Endothelial cell of umbilical vein (primary cell): ENCODE measurements around the gene PGGHG.

Source experiments
- EZH2 ChIP-seq: IDR thresholded peaks from 2 replicates; pipeline ENCODE4 v1.6.1; 2012; ENCODE audit warnings: borderline replicate concordance, low read depth, mild to moderate bottlenecking, moderate library complexity, low read length, inconsistent platforms; ENCODE audit not compliant: severe bottlenecking
- GATA2 ChIP-seq: IDR thresholded peaks from 2 replicates; pipeline ENCODE4 v1.7.0; 2011; ENCODE audit warnings: low read depth, mild to moderate bottlenecking, moderate library complexity, mixed read lengths, low read length; ENCODE audit not compliant: insufficient read length, insufficient read depth
- JUN ChIP-seq: IDR thresholded peaks from 2 replicates; pipeline ENCODE4 v1.6.1; 2011; ENCODE audit warnings: borderline replicate concordance, low read depth; ENCODE audit not compliant: insufficient read length, insufficient read depth
- POLR2A ChIP-seq: IDR thresholded peaks from 2 replicates; pipeline ENCODE4 v1.6.1; 2012; ENCODE audit warnings: low read depth, mild to moderate bottlenecking, control low read depth, low read length
- POLR2AphosphoS5 ChIP-seq: IDR thresholded peaks from 2 replicates; pipeline ENCODE4 v1.6.1; 2012; ENCODE audit warnings: low read depth, mild to moderate bottlenecking, control low read depth, low read length, moderate library complexity; ENCODE audit not compliant: insufficient read depth
- TF ChIP-seq, protein P1 (sequence below), 2 donors: IDR thresholded peaks; 1 replicate in 1 of 2; 2 replicates in 1 of 2; pipeline ENCODE4 v1.5.1; 2011; ENCODE audit warnings: low read length in 2 of 2, mild to moderate bottlenecking in 2 of 2, moderate library complexity in 2 of 2, control low read depth in 1 of 2, inconsistent platforms in 1 of 2, low read depth in 1 of 2; ENCODE audit not compliant: insufficient read depth in 1 of 2; ENCODE audit errors: extremely low read depth in 1 of 2
- TF ChIP-seq, protein P2 (sequence below): IDR thresholded peaks from 2 replicates; pipeline ENCODE4 v1.6.1; 2011; ENCODE audit not compliant: insufficient read depth, insufficient read length

DNA sequence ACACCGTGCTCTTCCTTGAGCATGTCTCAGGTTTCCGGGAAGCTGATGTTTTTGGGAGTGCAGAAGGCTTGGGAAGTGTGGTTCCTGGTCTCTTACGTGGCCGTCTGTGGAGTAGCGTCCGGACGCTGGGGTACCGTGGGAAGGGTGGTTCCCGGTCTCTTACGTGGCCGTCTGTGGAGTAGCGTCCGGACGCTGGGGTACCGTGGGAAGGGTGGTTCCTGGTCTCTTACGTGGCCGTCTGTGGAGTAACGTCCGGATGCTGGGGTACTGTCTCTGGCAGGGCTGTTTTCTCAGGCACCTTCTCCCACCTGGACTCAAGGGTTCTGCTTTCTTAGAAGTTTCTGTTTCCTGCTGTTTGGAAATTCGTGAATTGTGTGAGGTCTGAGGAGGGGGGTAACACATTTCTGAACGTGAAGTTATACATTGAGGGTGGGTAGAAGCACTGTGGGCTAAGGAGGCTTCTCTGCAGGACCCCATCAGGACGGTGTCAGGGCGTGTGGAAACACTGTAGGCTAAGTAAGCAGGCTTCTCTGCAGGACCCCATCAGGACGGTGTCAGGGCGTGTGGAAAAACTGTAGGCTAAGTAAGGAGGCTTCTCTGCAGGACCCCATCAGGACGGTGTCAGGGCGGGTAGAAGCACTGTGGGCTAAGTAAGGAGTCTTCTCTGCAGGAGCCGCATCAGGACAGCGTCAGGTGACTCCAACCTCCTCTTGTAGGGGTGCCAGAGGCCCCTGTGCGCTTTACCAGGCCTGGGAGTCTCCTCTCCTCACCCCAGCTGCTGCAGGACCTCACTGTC lies 37.1 kb downstream of the PGGHG start:
- TF ChIP-seq EZH2, result no peak
- TF ChIP-seq JUN, result no peak
- TF ChIP-seq, protein P1, sequence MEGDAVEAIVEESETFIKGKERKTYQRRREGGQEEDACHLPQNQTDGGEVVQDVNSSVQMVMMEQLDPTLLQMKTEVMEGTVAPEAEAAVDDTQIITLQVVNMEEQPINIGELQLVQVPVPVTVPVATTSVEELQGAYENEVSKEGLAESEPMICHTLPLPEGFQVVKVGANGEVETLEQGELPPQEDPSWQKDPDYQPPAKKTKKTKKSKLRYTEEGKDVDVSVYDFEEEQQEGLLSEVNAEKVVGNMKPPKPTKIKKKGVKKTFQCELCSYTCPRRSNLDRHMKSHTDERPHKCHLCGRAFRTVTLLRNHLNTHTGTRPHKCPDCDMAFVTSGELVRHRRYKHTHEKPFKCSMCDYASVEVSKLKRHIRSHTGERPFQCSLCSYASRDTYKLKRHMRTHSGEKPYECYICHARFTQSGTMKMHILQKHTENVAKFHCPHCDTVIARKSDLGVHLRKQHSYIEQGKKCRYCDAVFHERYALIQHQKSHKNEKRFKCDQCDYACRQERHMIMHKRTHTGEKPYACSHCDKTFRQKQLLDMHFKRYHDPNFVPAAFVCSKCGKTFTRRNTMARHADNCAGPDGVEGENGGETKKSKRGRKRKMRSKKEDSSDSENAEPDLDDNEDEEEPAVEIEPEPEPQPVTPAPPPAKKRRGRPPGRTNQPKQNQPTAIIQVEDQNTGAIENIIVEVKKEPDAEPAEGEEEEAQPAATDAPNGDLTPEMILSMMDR (IDR thresholded peaks at IDR 0.05; ENCODE audit: extremely low read depth in 1 of 2, insufficient read depth in 1 of 2, low read depth in 1 of 2, low read length in 2 of 2), result no peak
- TF ChIP-seq POLR2AphosphoS5, result no peak
- no peak for TF ChIP-seq POLR2A
- TF ChIP-seq, protein P2, sequence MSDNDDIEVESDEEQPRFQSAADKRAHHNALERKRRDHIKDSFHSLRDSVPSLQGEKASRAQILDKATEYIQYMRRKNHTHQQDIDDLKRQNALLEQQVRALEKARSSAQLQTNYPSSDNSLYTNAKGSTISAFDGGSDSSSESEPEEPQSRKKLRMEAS, result no peak
- TF ChIP-seq GATA2, result no peak
